GM12878 (cell line): ENCODE results near the gene ITPR2. TPM values are rescaled to one million over a fixed set of nuclear protein-coding genes. Genes with fewer than 3 reads are reported as not detected.

Source experiments
- ATAC-seq: fragments of 200-7000 bp; cut with Tn5 transposase; 3 replicates; pipeline ENCODE4 v1.9.1; 2020; ENCODE audit warnings: mild to moderate bottlenecking, moderate library complexity
- BruUV-seq: library from RNA; stranded (reverse); fragments of 400-500 nt; replicated peaks from 2 replicates; lab custom pipeline; 2021; lab: Mats Ljungman, UMichigan
- CTCF ChIA-PET: fragments of 300-600 bp; sonication (Branson Sonifier 250); formaldehyde crosslinking; extraction: SDS; loops from one replicate; lab custom pipeline; 2021; ENCODE audit warnings: inconsistent platforms; lab: Yijun Ruan, JAX
- POLR2A ChIA-PET: fragments of 350-600 bp; formaldehyde crosslinking; extraction: SDS; loops from one replicate; lab custom pipeline; 2021; ENCODE audit warnings: inconsistent platforms; lab: Charles Lee
- RAD21 ChIA-PET: fragments of 300-600 bp; sonication (Branson Sonifier 250); formaldehyde crosslinking; loops from one replicate; lab custom pipeline; 2023; ENCODE audit warnings: antibody characterized with exemption; ENCODE audit not compliant: unreplicated experiment; lab: Charles Lee
- SMC1A ChIA-PET: fragments of 300-600 bp; sonication (Branson Sonifier 250); formaldehyde crosslinking; loops from one replicate; lab custom pipeline; 2023; ENCODE audit not compliant: unreplicated experiment, uncharacterized antibody; lab: Charles Lee
- DNase-seq: peaks from one replicate; pipeline ENCODE4 v3.0.0-alpha.2; 2011; ENCODE audit warnings: low read depth, low spot score
- FAIRE-seq: peaks from 3 replicates; lab custom pipeline; 2011; peaks lifted over from hg19 to GRCh38; lab: Jason Lieb, UNC
- H2AFZ ChIP-seq: 2 replicates; pipeline ENCODE4 v1.6.0; 2011; ENCODE audit warnings: low read depth, low read length, control low read depth; ENCODE audit not compliant: control insufficient read depth
- H3K27ac ChIP-seq: 2 replicates; pipeline ENCODE4 v1.5.1; 2011; ENCODE audit warnings: control low read depth; ENCODE audit not compliant: control insufficient read depth, insufficient read depth
- H3K27me3 ChIP-seq, 2 experiments: replicated peaks in 1 of 2; 2 replicates each; pipeline versions ENCODE4 v1.6.0 to v1.6.1; 2011; ENCODE audit warnings: low read length in 1 of 2; ENCODE audit not compliant: control insufficient read depth in 2 of 2, insufficient read depth in 2 of 2
- H3K36me3 ChIP-seq, 2 experiments: 2 replicates each; pipeline ENCODE4 v1.5.1; 2011; ENCODE audit warnings: low read length in 1 of 2; ENCODE audit not compliant: control insufficient read depth in 2 of 2, insufficient read depth in 2 of 2
- H3K4me1 ChIP-seq: 2 replicates; pipeline ENCODE4 v1.6.1; 2011; ENCODE audit warnings: mild to moderate bottlenecking, low read length, moderate library complexity, mixed read lengths; ENCODE audit not compliant: control insufficient read depth, insufficient read depth
- H3K4me2 ChIP-seq: 2 replicates; pipeline ENCODE4 v1.6.0; 2011; ENCODE audit warnings: control low read depth; ENCODE audit not compliant: control insufficient read depth, insufficient read depth
- H3K4me3 ChIP-seq: fragments of 200-600 bp; sonication (generic); 2 replicates; pipeline ENCODE4 v1.5.1; 2016
- H3K79me2 ChIP-seq: 2 replicates; pipeline ENCODE4 v1.6.0; 2011; ENCODE audit warnings: low read length; ENCODE audit not compliant: control insufficient read depth, insufficient read depth
- H3K9ac ChIP-seq: 2 replicates; pipeline ENCODE4 v1.8.0; 2011; ENCODE audit warnings: low read length, control low read depth, mixed read lengths; ENCODE audit not compliant: control insufficient read depth, insufficient read depth
- H3K9me3 ChIP-seq: replicated peaks from 3 replicates; pipeline ENCODE4 v1.5.1; 2011; ENCODE audit warnings: mild to moderate bottlenecking, low read length; ENCODE audit not compliant: control insufficient read depth, insufficient read depth
- H4K20me1 ChIP-seq: 2 replicates; pipeline ENCODE4 v1.6.0; 2011; ENCODE audit not compliant: control insufficient read depth, insufficient read depth
- BCL11A ChIP-seq: IDR thresholded peaks from 2 replicates; pipeline ENCODE4 v1.6.1; 2011; ENCODE audit warnings: low read depth, low read length
- CBX5 ChIP-seq: sonication (generic); IDR thresholded peaks from 2 replicates; pipeline ENCODE4 v1.6.1; 2016; ENCODE audit warnings: low read depth, moderate library complexity, mild to moderate bottlenecking, inconsistent platforms
- CREM ChIP-seq: IDR thresholded peaks from 2 replicates; pipeline ENCODE4 v1.6.1; 2014; ENCODE audit warnings: antibody characterized with exemption, low read depth
- FOXM1 ChIP-seq: IDR thresholded peaks from 2 replicates; pipeline ENCODE4 v1.6.1; 2012; ENCODE audit warnings: low read depth, mild to moderate bottlenecking, inconsistent platforms, low read length, moderate library complexity
- KDM1A ChIP-seq: fragments of 200-600 bp; sonication (generic); IDR thresholded peaks from 2 replicates; pipeline ENCODE4 v1.6.1; 2016; ENCODE audit warnings: borderline replicate concordance
- MEF2A ChIP-seq: IDR thresholded peaks from 2 replicates; pipeline ENCODE4 v1.6.1; 2011; ENCODE audit warnings: low read depth, mild to moderate bottlenecking, low read length, moderate library complexity; ENCODE audit not compliant: insufficient read depth
- MEF2B ChIP-seq: fragments of 450-650 bp; IDR thresholded peaks from 2 replicates; pipeline ENCODE4 v1.6.1; 2018; ENCODE audit warnings: mild to moderate bottlenecking, moderate library complexity; ENCODE audit not compliant: partially characterized antibody, poor library complexity, severe bottlenecking
- MYB ChIP-seq: fragments of 150-350 bp; IDR thresholded peaks from 2 replicates; pipeline ENCODE4 v1.6.1; 2014; ENCODE audit warnings: mild to moderate bottlenecking, low read depth, low read length, borderline replicate concordance
- PAX5 ChIP-seq: IDR thresholded peaks from 2 replicates; pipeline ENCODE4 v1.6.1; 2011; ENCODE audit warnings: low read depth, low read length, borderline replicate concordance
- PAX8 ChIP-seq: fragments of 450-650 bp; IDR thresholded peaks from 2 replicates; pipeline ENCODE4 v1.6.1; 2017; ENCODE audit warnings: mild to moderate bottlenecking, moderate library complexity
- PML ChIP-seq: IDR thresholded peaks from 2 replicates; pipeline ENCODE4 v1.6.1; 2012; ENCODE audit warnings: low read length, inconsistent platforms
- POLR2A ChIP-seq: IDR thresholded peaks from 2 replicates; pipeline ENCODE4 v1.6.1; 2011; ENCODE audit warnings: low read depth, mild to moderate bottlenecking, low read length
- POU2F2 ChIP-seq: IDR thresholded peaks from 3 replicates; pipeline ENCODE4 v1.6.1; 2011; ENCODE audit warnings: low read depth, mild to moderate bottlenecking, low read length, borderline replicate concordance
- RAD21 ChIP-seq: IDR thresholded peaks from 2 replicates; pipeline ENCODE4 v1.6.1; 2011; ENCODE audit warnings: mild to moderate bottlenecking, low read depth, low read length, moderate library complexity; ENCODE audit not compliant: insufficient read depth
- SMARCA5 ChIP-seq: fragments of 450-650 bp; IDR thresholded peaks from 2 replicates; pipeline ENCODE4 v1.6.1; 2017; ENCODE audit warnings: mild to moderate bottlenecking
- STAT1 ChIP-seq: fragments of 450-650 bp; conservative IDR thresholded peaks from 2 replicates; pipeline ENCODE4 v1.6.1; 2014; ENCODE audit warnings: antibody characterized with exemption, mild to moderate bottlenecking
- TCF7 ChIP-seq: IDR thresholded peaks from 2 replicates; pipeline ENCODE4 v1.6.1; 2014; ENCODE audit warnings: antibody characterized with exemption, borderline replicate concordance
- ZBTB11 ChIP-seq: fragments of 450-650 bp; formaldehyde crosslinking; IDR thresholded peaks from 2 replicates; pipeline ENCODE4 v1.5.0; 2022; ENCODE audit warnings: mild to moderate bottlenecking, missing genetic modification characterization
- ZNF207 ChIP-seq: fragments of 450-650 bp; IDR thresholded peaks from 2 replicates; pipeline ENCODE4 v1.6.1; 2014; ENCODE audit warnings: antibody characterized with exemption, mild to moderate bottlenecking, borderline replicate concordance
- ZNF217 ChIP-seq: fragments of 450-650 bp; IDR thresholded peaks from 2 replicates; pipeline ENCODE4 v1.6.1; 2017; ENCODE audit warnings: antibody characterized with exemption, mild to moderate bottlenecking
- ZNF622 ChIP-seq: fragments of 450-650 bp; IDR thresholded peaks from 2 replicates; pipeline ENCODE4 v1.6.1; 2017; ENCODE audit warnings: mild to moderate bottlenecking, inconsistent platforms
- WGBS: methylation state at CpG from one replicate; pipeline ENCODE4 v1.1.6; 2016; ENCODE audit warnings: low lambda C conversion rate; ENCODE audit not compliant: insufficient replicate concordance, insufficient coverage; ENCODE audit errors: missing lambda C conversion rate; 5-methylcytosine and 5-hydroxymethylcytosine counted together
- in situ Hi-C: fragments of 300-500 bp; cut with MboI; formaldehyde crosslinking; loops from 9 replicates; pipeline ENCODE4 v1.14.3; 2018; ENCODE audit warnings: mixed read lengths
- intact Hi-C: fragments of 100-400 bp; cut with micrococcal nuclease; formaldehyde crosslinking; loops from one replicate; pipeline ENCODE4 v1.14.2; 2022; ENCODE audit not compliant: unreplicated experiment
- polyA plus RNA-seq, 11 experiments: library from polyadenylated mRNA; depleted of rRNA in 4 of 11; unstranded in 6 of 11; stranded (reverse) in 5 of 11; fragments of >200 nt; fragmentation: Nextera tagmentation in 4 of 11; fragmentation: Illumina TruSeq in 1 of 11; extraction: Ambion mirVana in 4 of 11; extraction: Trizol in 1 of 11; gene quantifications; 1 replicate in 1 of 11; 2 replicates in 10 of 11; pipeline versions ENCODE4 v1.2.1 to v1.2.3, GENCODE V29; 2011 to 2016; ENCODE audit warnings: inconsistent platforms in 2 of 11, missing spikeins in 2 of 11, low read depth in 1 of 11
- total RNA-seq, 4 experiments: library from RNA; depleted of rRNA in 3 of 4; stranded (reverse); fragments of >200 nt in 3 of 4; fragmentation: Illumina TruSeq in 1 of 4; extraction: Trizol in 1 of 4; gene quantifications; 2 replicates each; pipeline versions ENCODE4 v1.2.1 to v1.2.3, GENCODE V29; 2013 to 2021

ITPR2 gene
- total and polyA plus RNA-seq, 10 of the 15 experiments (the other 5 are each of a cell fraction or from before 2014, with no cell fraction given) = 7.5 to 76.2 (median 47.1) TPM

- peak; percentile 41; the same call in 1 of the 2 replicates for TF ChIP-seq PML
- TF ChIP-seq MEF2B = peak; percentile 51
- 0 out of 2 replicates have a peak, but pooled peaks have one; percentile 8 for TF ChIP-seq RAD21
- TF ChIP-seq FOXM1 = peak; percentile 91
These were observed 83.2 kb downstream of the ITPR2 start (continued) for GRCh38 chr12:26749781-26750180.

- RAD21 ChIA-PET = interaction anchor here (0.9 to 4.1 kb wide), 13 partner anchors 14 to 129 kb away, joined by 3 to 18 read pairs (median 6); no protein-coding TSS in a partner anchor
- Histone ChIP-seq H2AFZ (no peak overlapping the region), H3K36me3 (no peaks in the 10 kb centered on the region; a peak in 2 of 4 replicates), H3K4me1 (peaks cover 64% of the 10 kb centered on the region), H3K27ac (peak overlapping the region; percentile 91), H3K79me2 (peaks cover 34% of the 10 kb centered on the region), H3K4me3 (peak overlapping the region; percentile 32; the same call in 1 of the 2 replicates), H3K4me2 (peak overlapping the region; percentile 68), H4K20me1 (no peaks in the 10 kb centered on the region), H3K27me3 (no peaks in the 10 kb centered on the region), H3K9me3 (peaks cover 9% of the 10 kb centered on the region), H3K9ac (peak overlapping the region; percentile 43)
- POLR2A ChIA-PET = interaction anchor here (0.6 to 2.7 kb wide), 5 partner anchors 15 to 84 kb away, joined by 4 to 14 read pairs (median 5); partner anchors contain the start of gene ITPR2
- peak; percentile 68 for FAIRE-seq
- in situ Hi-C loops = no loop called here
- BruUV-seq = no TSS peak
- peak; percentile 56 for ATAC-seq
- WGBS = 0% methylated on average over 4 of the region's 4 CpGs
- SMC1A ChIA-PET = interaction anchor here (0.7 to 6.5 kb wide), 18 partner anchors 13 to 538 kb away, joined by 3 to 96 read pairs (median 6); partner anchors contain the start of gene ITPR2
- intact Hi-C loops = loop anchor here (1.0 to 2.0 kb wide), 3 partner anchors 17 to 84 kb away; partner anchors contain the start of gene ITPR2
- CTCF ChIA-PET = interaction anchor here (0.9 to 4.3 kb wide), 10 partner anchors 14 to 137 kb away, joined by 3 to 23 read pairs (median 5); partner anchors contain the start of gene ITPR2
- DNase-seq = peak; percentile 86
- TF ChIP-seq ZNF207 (no peak), CBX5 (0 out of 2 replicates have a peak, but pooled peaks have one; percentile 22), STAT1 (no peak), RAD21 (no peak), PAX8 (0 out of 2 replicates have a peak, but pooled peaks have one; percentile 31), PAX5 (0 out of 2 replicates have a peak, but pooled peaks have one; percentile 54), MYB (no peak), POLR2A (no peak), KDM1A (no peak), ZNF622 (no peak), CREM (peak; percentile 84), SMARCA5 (peak; percentile 45; the same call in 1 of the 2 replicates), BCL11A (peak; percentile 83), TCF7 (peak; percentile 92), POU2F2 (no peak; the same call in 1 of the 3 replicates), ZBTB11 (CRISPR knock-in tag) (no peak), MEF2A (peak; percentile 81), ZNF217 (peak; percentile 90)
These were observed 84.1 kb downstream of the ITPR2 start for GRCh38 chr12:26748741-26749431.
